ENCODE results near the gene RPS21.
"Not testable (repeated sequence)": the region's sequence is repeated elsewhere in the genome, so short reads cannot be mapped to it uniquely, and the experiment has no call there.

Gene RPS21

GRCh38 chr20:62425281-62426058 is 38.6 kb downstream of the RPS21 start:
- DNase-seq (ENCODE audit: low read depth), result no peak

- DNase-seq (ENCODE audit: low read depth), result not testable (repeated sequence)
Observed at GRCh38 chr20:62426059-62426348, 39.1 kb downstream of the RPS21 start.

GRCh38 chr20:62426699-62427131 is 39.8 kb downstream of the RPS21 start:
- DNase-seq (ENCODE audit: low read depth), result no peak

GRCh38 chr20:62427172-62428001 is 40.5 kb downstream of the RPS21 start, which contains the start of gene RBBP8NL:
Gene RBBP8NL (minus strand): TSS chr20:62427539. CDS start chr20:62419647, 7,892 bp downstream.
- DNase-seq (ENCODE audit: low read depth), result no peak

GRCh38 chr20:62428002-62428372 is 41.1 kb downstream of the RPS21 start:
- no peak for DNase-seq (ENCODE audit: low read depth)

GRCh38 chr20:62428396-62429295 is 41.7 kb downstream of the RPS21 start:
- DNase-seq (ENCODE audit: low read depth), result no peak

GRCh38 chr20:62429455-62430310 is 42.8 kb downstream of the RPS21 start:
- DNase-seq (ENCODE audit: low read depth), result no peak

- no peak for DNase-seq (ENCODE audit: low read depth)
Observed at GRCh38 chr20:62430311-62430853, 43.5 kb downstream of the RPS21 start.

GRCh38 chr20:62430866-62431447 is 44.1 kb downstream of the RPS21 start:
- no peak for DNase-seq (ENCODE audit: low read depth)

- DNase-seq (ENCODE audit: low read depth), result no peak
Observed at GRCh38 chr20:62433658-62434497, 47.0 kb downstream of the RPS21 start.

GRCh38 chr20:62436692-62437091 is 49.8 kb downstream of the RPS21 start:
- no peak for DNase-seq (ENCODE audit: low read depth)

- no peak for DNase-seq (ENCODE audit: low read depth)
Observed at GRCh38 chr20:62437496-62437895, 50.6 kb downstream of the RPS21 start.

GRCh38 chr20:62437927-62438326 is 51.0 kb downstream of the RPS21 start:
- DNase-seq (ENCODE audit: low read depth), result no peak
